HEK293T (cell line): ENCODE results near the gene LCE1F.

Source experiments
- CTCF ChIA-PET: fragments of 350-600 bp; formaldehyde crosslinking; extraction: SDS; loops from one replicate; lab custom pipeline; 2021; ENCODE audit warnings: antibody characterized with exemption, inconsistent platforms; lab: Yijun Ruan, JAX
- POLR2A ChIA-PET: fragments of 350-600 bp; formaldehyde crosslinking; extraction: SDS; loops from one replicate; lab custom pipeline; 2020; ENCODE audit warnings: antibody characterized with exemption, inconsistent platforms; lab: Yijun Ruan, JAX
- DNase-seq: peaks from one replicate; pipeline ENCODE4 v3.0.0; 2012; ENCODE audit warnings: mixed read lengths; ENCODE audit errors: extremely low spot score
- BHLHE40 ChIP-seq: fragments of 450-650 bp; IDR thresholded peaks from 2 replicates; pipeline ENCODE4 v1.6.1; 2016; ENCODE audit warnings: mild to moderate bottlenecking, moderate library complexity, borderline replicate concordance
- CTBP1 ChIP-seq: fragments of 450-650 bp; IDR thresholded peaks from 2 replicates; pipeline ENCODE4 v1.6.1; 2016; ENCODE audit warnings: borderline replicate concordance
- ELF4 ChIP-seq: fragments of 450-650 bp; IDR thresholded peaks from 2 replicates; pipeline ENCODE4 v1.6.1; 2017; ENCODE audit warnings: antibody characterized with exemption
- FOXA1 ChIP-seq: fragments of 450-650 bp; IDR thresholded peaks from 2 replicates; pipeline ENCODE4 v1.6.1; 2016; ENCODE audit warnings: mild to moderate bottlenecking
- FOXK2 ChIP-seq: fragments of 450-650 bp; IDR thresholded peaks from 2 replicates; pipeline ENCODE4 v1.6.1; 2016; ENCODE audit warnings: mild to moderate bottlenecking
- FOXM1 ChIP-seq: fragments of 450-650 bp; IDR thresholded peaks from 2 replicates; pipeline ENCODE4 v1.6.1; 2017; ENCODE audit warnings: mild to moderate bottlenecking, borderline replicate concordance
- HDGF ChIP-seq: fragments of 450-650 bp; IDR thresholded peaks from 2 replicates; pipeline ENCODE4 v1.6.1; 2017; ENCODE audit warnings: antibody characterized with exemption, borderline replicate concordance
- L3MBTL2 ChIP-seq: fragments of 450-650 bp; conservative IDR thresholded peaks from 2 replicates; pipeline ENCODE4 v1.6.1; 2016; ENCODE audit warnings: mild to moderate bottlenecking
- LEF1 ChIP-seq: fragments of 450-650 bp; IDR thresholded peaks from 2 replicates; pipeline ENCODE4 v1.6.1; 2017; ENCODE audit warnings: mild to moderate bottlenecking, borderline replicate concordance
- NFRKB ChIP-seq: fragments of 450-650 bp; IDR thresholded peaks from 2 replicates; pipeline ENCODE4 v1.6.1; 2016; ENCODE audit warnings: mild to moderate bottlenecking, moderate library complexity
- SP1 ChIP-seq: fragments of 450-650 bp; IDR thresholded peaks from 2 replicates; pipeline ENCODE4 v1.6.1; 2017
- SUZ12 ChIP-seq: fragments of 450-650 bp; IDR thresholded peaks from 2 replicates; pipeline ENCODE4 v1.6.1; 2016; ENCODE audit warnings: mild to moderate bottlenecking
- TARDBP ChIP-seq: fragments of 450-650 bp; IDR thresholded peaks from 2 replicates; pipeline ENCODE4 v1.6.1; 2016
- ZNF384 ChIP-seq: fragments of 450-650 bp; IDR thresholded peaks from 2 replicates; pipeline ENCODE4 v1.6.1; 2016
- TF ChIP-seq, protein P1 (sequence below): fragments of 450-650 bp; IDR thresholded peaks from 2 replicates; pipeline ENCODE4 v1.6.1; 2016

The LCE1F gene

DNA sequence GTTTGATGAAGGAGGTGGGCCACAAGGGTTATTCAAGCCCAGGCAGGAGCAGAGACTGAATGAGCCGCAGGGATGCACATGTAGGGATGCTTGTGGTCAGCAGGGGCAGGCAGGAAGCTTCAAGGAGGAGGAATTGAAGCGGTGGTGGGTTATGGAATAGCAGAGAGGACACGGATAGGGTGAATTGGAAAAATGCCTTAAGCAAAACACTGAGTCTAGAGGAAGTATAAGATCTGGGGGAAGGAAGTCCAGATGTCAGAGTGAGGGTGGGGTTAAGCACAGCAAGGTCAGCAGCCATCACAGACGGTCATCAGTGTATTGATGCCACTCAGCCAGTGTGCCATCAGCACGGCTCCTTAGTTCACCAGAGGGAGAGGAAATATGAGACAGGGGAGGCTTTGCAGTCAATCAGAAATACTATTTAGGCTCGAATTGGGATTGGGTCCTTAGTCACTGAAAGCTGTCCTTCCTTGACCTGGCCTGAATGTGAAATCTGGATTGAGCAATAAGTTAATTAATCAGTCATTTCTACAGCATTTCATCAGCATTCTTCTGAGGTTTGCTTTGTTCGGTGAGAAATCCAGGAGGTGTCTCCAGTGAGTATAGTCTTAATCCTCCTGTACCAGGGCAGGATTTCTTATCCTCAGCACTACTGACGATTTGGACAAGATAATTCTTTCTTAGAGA is 6.0 kb upstream of the LCE1F start:
- ChIA-PET POLR2A (no interaction called here), CTCF (interaction anchor here (0.6 kb wide), 1 partner anchor 143 kb away, joined by 3 read pairs; no protein-coding TSS in a partner anchor)
- DNase-seq: no peak
- TF ChIP-seq FOXK2 (no peak), ZNF384 (no peak), CTBP1 (no peak), L3MBTL2 (no peak), ELF4 (no peak), TARDBP (no peak), SP1 (no peak), BHLHE40 (no peak), SUZ12 (no peak), FOXM1 (no peak)

DNA sequence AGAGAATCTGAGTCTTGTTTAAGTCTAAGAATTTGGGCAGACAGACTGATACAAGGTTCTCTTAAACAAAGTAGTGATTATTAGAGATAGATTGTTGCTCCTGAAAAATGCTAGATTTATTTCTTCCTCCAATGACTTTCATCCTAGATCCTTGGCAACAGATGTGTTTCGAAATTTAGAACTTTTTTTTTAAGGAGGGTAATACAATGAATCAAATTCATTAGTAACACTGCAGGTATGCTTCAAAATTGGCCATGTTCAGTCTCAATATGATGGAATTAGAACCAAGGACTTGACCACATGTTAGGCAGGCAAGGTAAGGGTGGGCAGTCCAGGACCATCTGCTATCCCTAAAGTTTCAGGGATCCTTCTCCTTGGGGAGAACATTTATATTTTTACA is 4.5 kb upstream of the LCE1F start:
- ChIA-PET CTCF (no interaction called here), POLR2A (no interaction called here)
- no peak for TF ChIP-seq HDGF
- TF ChIP-seq BHLHE40: no peak
- TF ChIP-seq FOXK2: no peak
- no peak for TF ChIP-seq LEF1
- TF ChIP-seq CTBP1: no peak
- TF ChIP-seq ELF4: no peak
- DNase-seq: no peak

GRCh38 chr1:152776361-152776760 is 1.4 kb downstream of the LCE1F start:
- CTCF ChIA-PET: no interaction called here
- no peak for TF ChIP-seq HDGF
- TF ChIP-seq ELF4: no peak
- TF ChIP-seq BHLHE40: no peak
- no peak for TF ChIP-seq SP1
- no peak for TF ChIP-seq FOXA1
- TF ChIP-seq L3MBTL2: no peak
- TF ChIP-seq FOXK2: no peak
- no peak for TF ChIP-seq TARDBP
- no peak for TF ChIP-seq SUZ12
- no peak for TF ChIP-seq CTBP1
- TF ChIP-seq LEF1: no peak
- TF ChIP-seq NFRKB: no peak
- no peak for TF ChIP-seq FOXM1
- TF ChIP-seq, protein P1, sequence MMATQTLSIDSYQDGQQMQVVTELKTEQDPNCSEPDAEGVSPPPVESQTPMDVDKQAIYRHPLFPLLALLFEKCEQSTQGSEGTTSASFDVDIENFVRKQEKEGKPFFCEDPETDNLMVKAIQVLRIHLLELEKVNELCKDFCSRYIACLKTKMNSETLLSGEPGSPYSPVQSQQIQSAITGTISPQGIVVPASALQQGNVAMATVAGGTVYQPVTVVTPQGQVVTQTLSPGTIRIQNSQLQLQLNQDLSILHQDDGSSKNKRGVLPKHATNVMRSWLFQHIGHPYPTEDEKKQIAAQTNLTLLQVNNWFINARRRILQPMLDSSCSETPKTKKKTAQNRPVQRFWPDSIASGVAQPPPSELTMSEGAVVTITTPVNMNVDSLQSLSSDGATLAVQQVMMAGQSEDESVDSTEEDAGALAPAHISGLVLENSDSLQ: no peak
- no peak for TF ChIP-seq ZNF384
- no peak for DNase-seq
- POLR2A ChIA-PET: no interaction called here

GRCh38 chr1:152777510-152778137 is 2.7 kb downstream of the LCE1F start:
- ChIA-PET CTCF (interaction anchor here (0.8 to 1.2 kb wide), 3 partner anchors 9 to 52 kb away, joined by 3 to 4 read pairs (median 3); no protein-coding TSS in a partner anchor), POLR2A (no interaction called here)
- TF ChIP-seq, protein P1: peak; percentile 46
- no peak for TF ChIP-seq FOXM1
- DNase-seq: peak; percentile 54

DNA sequence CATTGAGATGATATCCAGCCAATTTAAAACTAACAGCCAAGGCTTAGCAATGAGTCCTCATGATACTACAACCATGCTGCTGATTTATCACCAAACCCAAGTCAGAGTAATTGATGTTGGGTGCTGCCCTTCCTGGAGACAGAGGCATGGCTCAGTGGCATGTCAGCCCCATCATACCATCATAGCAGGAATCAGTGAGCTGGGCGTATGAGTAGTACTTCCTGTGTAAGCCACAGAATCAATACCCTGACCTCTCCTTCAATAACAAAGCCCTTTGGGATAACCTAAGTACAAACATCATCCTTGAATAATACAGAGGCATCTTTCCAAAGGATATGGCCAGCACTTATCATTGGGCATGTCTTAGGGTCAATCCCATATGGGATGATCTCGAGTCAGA is 8.2 kb downstream of the LCE1F start:
- ChIA-PET CTCF (no interaction called here), POLR2A (no interaction called here)
- TF ChIP-seq, protein P1: no peak
- TF ChIP-seq FOXK2 (no peak), FOXA1 (no peak), FOXM1 (no peak)
- no peak for DNase-seq

DNA sequence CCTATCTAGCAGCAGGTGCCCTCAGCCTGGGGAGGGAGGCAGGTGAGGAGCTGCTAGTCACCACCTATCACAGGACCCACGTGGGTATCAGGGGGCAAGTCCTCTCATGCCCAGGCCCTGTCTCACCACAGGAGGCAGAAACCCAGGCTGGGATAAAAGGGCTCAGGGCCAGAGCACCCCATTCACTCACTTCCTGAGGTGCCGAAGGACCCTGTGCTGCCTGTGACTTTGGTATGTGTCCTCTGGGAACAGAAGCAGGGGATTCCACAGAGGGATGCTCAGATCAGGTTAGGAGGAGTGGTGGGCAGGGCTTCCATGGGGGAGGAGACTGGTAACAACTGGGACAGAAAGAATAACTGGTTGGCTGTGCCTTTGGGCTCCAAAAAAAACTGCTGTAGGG is 11.1 kb downstream of the LCE1F start, which contains the start of gene LCE1E:
TSS of gene LCE1E (plus strand) at position 181 of the 400 bp plus-strand sequence. CDS start 1,043 bp downstream, outside the sequence.
- TF ChIP-seq CTBP1: no peak
- no peak for TF ChIP-seq SP1
- TF ChIP-seq TARDBP: no peak
- no peak for TF ChIP-seq NFRKB
- no peak for TF ChIP-seq ZNF384
- TF ChIP-seq FOXM1: no peak
- no peak for TF ChIP-seq ELF4
- TF ChIP-seq L3MBTL2: no peak
- no peak for TF ChIP-seq FOXK2
- TF ChIP-seq, protein P1: no peak
- TF ChIP-seq HDGF: no peak
- POLR2A ChIA-PET: no interaction called here
- DNase-seq: no peak
- CTCF ChIA-PET: interaction anchor here (1.3 kb wide), 1 partner anchor 9 kb away, joined by 3 read pairs; no protein-coding TSS in a partner anchor
